K562 (cell line): Measurements from ENCODE around the gene CLCN2. TPM values are rescaled to one million over a fixed set of nuclear protein-coding genes. Genes with fewer than 3 reads are reported as not detected.

Experiments used
- ARNT ChIP-seq, 2 experiments: fragments of 450-650 bp; IDR thresholded peaks; 2 replicates each; pipeline ENCODE4 v1.6.1; 2016; ENCODE audit warnings: mild to moderate bottlenecking in 1 of 2
- ATF7 ChIP-seq: fragments of 450-650 bp; IDR thresholded peaks from 2 replicates; pipeline ENCODE4 v1.7.1; 2014; ENCODE audit warnings: mild to moderate bottlenecking, moderate library complexity
- C11orf30 ChIP-seq: fragments of 450-650 bp; IDR thresholded peaks from 2 replicates; pipeline ENCODE4 v1.6.1; 2016; ENCODE audit warnings: low read depth, mild to moderate bottlenecking
- CBX3 ChIP-seq, 2 experiments: IDR thresholded peaks; 1 replicate in 1 of 2; 2 replicates in 1 of 2; pipeline ENCODE4 v1.6.1; 2012; ENCODE audit warnings: inconsistent platforms in 2 of 2, low read length in 2 of 2, borderline replicate concordance in 1 of 2, control low read depth in 1 of 2
- CREB1 ChIP-seq, 2 experiments: sonication (generic) in 1 of 2; formaldehyde crosslinking in 1 of 2; IDR thresholded peaks; 2 replicates each; pipeline versions ENCODE4 v1.6.1 to v1.8.0; 2012 to 2022; ENCODE audit warnings: inconsistent platforms in 1 of 2, mild to moderate bottlenecking in 1 of 2, missing genetic modification reagents in 1 of 2, moderate library complexity in 1 of 2
- CTBP1 ChIP-seq: fragments of 450-650 bp; IDR thresholded peaks from 2 replicates; pipeline ENCODE4 v1.6.1; 2016; ENCODE audit warnings: borderline replicate concordance
- FOSL1 ChIP-seq: fragments of 200-800 bp; sonication (Bioruptor generic); conservative IDR thresholded peaks from 2 replicates; pipeline ENCODE4 v1.6.1; 2016; ENCODE audit warnings: missing genetic modification characterization, missing compliant biosample characterization
- FOXK2 ChIP-seq, 2 experiments: fragments of 450-650 bp; IDR thresholded peaks in 1 of 2; conservative IDR thresholded peaks in 1 of 2; 2 replicates each; pipeline ENCODE4 v1.6.1; 2016; ENCODE audit warnings: low read depth in 2 of 2, mild to moderate bottlenecking in 1 of 2
- PHF8 ChIP-seq: fragments of 200-600 bp; sonication (generic); IDR thresholded peaks from 2 replicates; pipeline ENCODE4 v1.6.1; 2012; ENCODE audit warnings: mixed run types, mild to moderate bottlenecking, inconsistent platforms, low read length, moderate library complexity, borderline replicate concordance
- XRCC5 ChIP-seq: fragments of 200-400 bp; formaldehyde crosslinking; IDR thresholded peaks from 2 replicates; pipeline ENCODE4 v1.6.1; 2017; ENCODE audit warnings: low read depth, mild to moderate bottlenecking, low read length
- ZFX ChIP-seq: sonication (generic); formaldehyde crosslinking; IDR thresholded peaks from 2 replicates; pipeline ENCODE4 v1.8.0; 2022; ENCODE audit warnings: mild to moderate bottlenecking, missing genetic modification reagents, moderate library complexity
- ZNF316 ChIP-seq: fragments of 450-650 bp; IDR thresholded peaks from 2 replicates; pipeline ENCODE4 v1.6.1; 2016
- polyA plus RNA-seq, 8 experiments: library from polyadenylated mRNA; depleted of rRNA in 4 of 8; stranded (reverse) in 5 of 8; unstranded in 3 of 8; fragments of >200 nt; fragmentation: Nextera tagmentation in 2 of 8; fragmentation: Illumina TruSeq in 1 of 8; extraction: Ambion mirVana in 2 of 8; extraction: Trizol in 1 of 8; gene quantifications; 2 replicates each; pipeline versions ENCODE4 v1.2.1 to v1.2.3, GENCODE V29; 2011 to 2014; ENCODE audit warnings: inconsistent platforms in 1 of 8, missing spikeins in 1 of 8
- total RNA-seq, 7 experiments: library from RNA; depleted of rRNA in 6 of 7; stranded (reverse); fragments of >200 nt in 6 of 7; fragmentation: Illumina TruSeq in 2 of 7; extraction: Trizol in 2 of 7; gene quantifications; 2 replicates each; pipeline versions ENCODE4 v1.2.1 to v1.2.3, GENCODE V29; 2011 to 2021; ENCODE audit warnings: low replicate concordance in 1 of 7
- TF ChIP-seq, protein P1 (sequence below): sonication (generic); formaldehyde crosslinking; IDR thresholded peaks from 2 replicates; pipeline ENCODE4 v1.8.0; 2022; ENCODE audit warnings: mild to moderate bottlenecking, missing genetic modification reagents

The CLCN2 gene
- total and polyA plus RNA-seq, 9 of the 15 experiments (the other 6 are each of a cell fraction or from before 2014, with no cell fraction given) = 0.10 to 14.0 (median 6.9) TPM

DNA sequence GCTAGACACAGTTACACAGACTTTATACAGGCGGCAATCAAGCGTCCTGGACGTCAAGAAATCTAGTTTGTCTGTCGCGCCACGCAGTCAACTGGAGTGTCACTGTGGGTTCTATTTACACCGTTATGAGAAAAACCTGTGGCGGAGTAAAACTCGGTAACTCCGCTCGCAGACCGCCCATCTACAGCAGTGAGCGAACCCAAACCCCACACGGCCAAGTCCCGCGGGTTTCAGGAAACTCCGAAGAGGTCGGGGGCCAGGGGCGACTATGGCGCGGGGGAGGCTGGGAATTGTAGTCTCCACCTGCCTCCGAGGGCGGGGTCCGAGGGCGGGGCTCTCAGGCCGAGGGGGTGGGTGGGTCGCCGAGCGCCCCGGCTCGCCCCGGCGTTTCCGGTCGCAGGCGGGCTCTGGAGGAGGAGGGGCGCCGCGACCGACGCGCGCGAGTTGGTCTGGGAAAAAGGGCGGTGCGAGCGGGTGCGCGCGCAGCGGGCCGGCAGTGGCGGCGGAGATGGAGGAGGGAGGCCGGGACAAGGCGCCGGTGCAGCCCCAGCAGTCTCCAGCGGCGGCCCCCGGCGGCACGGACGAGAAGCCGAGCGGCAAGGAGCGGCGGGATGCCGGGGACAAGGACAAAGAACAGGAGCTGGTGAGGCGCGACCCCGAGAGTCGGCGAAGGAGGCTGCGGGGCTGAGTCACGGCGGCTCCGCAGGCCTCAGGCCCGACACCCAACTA lies 62.5 kb downstream of the CLCN2 start, which contains the start of gene PSMD2 (continued):
- TF ChIP-seq ARNT (IDR thresholded peaks at IDR 0.05) (0 out of 4 replicates have a peak, but pooled peaks of 1 of the 2 experiments have one; percentile 58), XRCC5 (peak; percentile 34; the same call in 1 of the 2 replicates), ZNF316 (peak; percentile 46; the same call in 1 of the 2 replicates), CTBP1 (peak; percentile 12; the same call in 1 of the 2 replicates), C11orf30 (peak; percentile 61), ZFX (CRISPR knock-in tag) (peak; percentile 93), FOXK2 (conservative IDR thresholded peaks at IDR 0.05 in 1 of 2, IDR thresholded peaks at IDR 0.05 in 1 of 2; ENCODE audit: low read depth in 2 of 2) (peak; percentile 57 to 67; a peak in 2 of 4 replicates), ATF7 (peak; percentile 59), PHF8 (peak; percentile 81; the same call in 1 of the 2 replicates), CREB1 (IDR thresholded peaks at IDR 0.05) (peak; percentile 15; the same call in 1 of the 2 replicates), CREB1 (CRISPR knock-in tag; IDR thresholded peaks at IDR 0.05) (peak; percentile 60), CBX3 (IDR thresholded peaks at IDR 0.05; ENCODE audit: borderline replicate concordance in 1 of 2, low read length in 2 of 2) (no peak), FOSL1 (0 out of 2 replicates have a peak, but pooled peaks have one; percentile 56)
- TF ChIP-seq, protein P1, sequence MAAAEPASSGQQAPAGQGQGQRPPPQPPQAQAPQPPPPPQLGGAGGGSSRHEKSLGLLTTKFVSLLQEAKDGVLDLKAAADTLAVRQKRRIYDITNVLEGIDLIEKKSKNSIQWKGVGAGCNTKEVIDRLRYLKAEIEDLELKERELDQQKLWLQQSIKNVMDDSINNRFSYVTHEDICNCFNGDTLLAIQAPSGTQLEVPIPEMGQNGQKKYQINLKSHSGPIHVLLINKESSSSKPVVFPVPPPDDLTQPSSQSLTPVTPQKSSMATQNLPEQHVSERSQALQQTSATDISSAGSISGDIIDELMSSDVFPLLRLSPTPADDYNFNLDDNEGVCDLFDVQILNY (CRISPR knock-in tag) = 0 out of 2 replicates have a peak, but pooled peaks have one; percentile 58
